CD14-positive monocyte (primary cell): Measurements from ENCODE around the gene CD2BP2. TPM values are rescaled to one million over a fixed set of nuclear protein-coding genes. Genes with fewer than 3 reads are reported as not detected.
"Not testable (repeated sequence)": the region's sequence is repeated elsewhere in the genome, so short reads cannot be mapped to it uniquely, and the experiment has no call there.

Experiments
- DNase-seq, 3 donors: peaks; one replicate each; pipeline ENCODE4 v3.0.0-alpha.2; 2011 to 2022
- H2AFZ ChIP-seq: 2 replicates; pipeline ENCODE4 v1.6.0; 2012; ENCODE audit warnings: mild to moderate bottlenecking, low read depth, low read length, inconsistent platforms; ENCODE audit not compliant: insufficient read depth, poor library complexity, severe bottlenecking
- H3K27ac ChIP-seq, 2 donors: 1 replicate in 1 of 2; 2 replicates in 1 of 2; pipeline ENCODE4 v1.5.1; 2012 to 2013; ENCODE audit warnings: low read length in 2 of 2, control low read depth in 1 of 2, inconsistent platforms in 1 of 2, low read depth in 1 of 2, mild to moderate bottlenecking in 1 of 2
- H3K27me3 ChIP-seq, 2 donors: one replicate each; pipeline versions ENCODE4 v1.6.0 to v1.6.1; 2011 to 2013; ENCODE audit warnings: low read length in 2 of 2; ENCODE audit not compliant: control insufficient read depth in 2 of 2, insufficient read depth in 2 of 2
- H3K36me3 ChIP-seq, 2 donors: replicated peaks in 1 of 2; 1 replicate in 1 of 2; 2 replicates in 1 of 2; pipeline versions ENCODE4 v1.5.1 to v1.6.1; 2012 to 2013; ENCODE audit warnings: low read length in 2 of 2, control low read depth in 1 of 2, inconsistent platforms in 1 of 2, mild to moderate bottlenecking in 1 of 2; ENCODE audit not compliant: insufficient read depth in 2 of 2, control insufficient read depth in 1 of 2
- H3K4me1 ChIP-seq, 2 donors: 1 replicate in 1 of 2; 2 replicates in 1 of 2; pipeline versions ENCODE4 v1.5.1 to v1.6.1; 2012 to 2013; ENCODE audit warnings: low read length in 2 of 2, control low read depth in 1 of 2, inconsistent platforms in 1 of 2, mild to moderate bottlenecking in 1 of 2, moderate library complexity in 1 of 2; ENCODE audit not compliant: insufficient read depth in 2 of 2, control insufficient read depth in 1 of 2
- H3K4me2 ChIP-seq: replicated peaks from 2 replicates; pipeline ENCODE3; 2012; ENCODE audit warnings: low read length, moderate library complexity, mild to moderate bottlenecking; ENCODE audit not compliant: poor library complexity, severe bottlenecking; ENCODE audit errors: extremely low read depth
- H3K4me3 ChIP-seq, 3 experiments: fragments of 200-600 bp in 1 of 3; sonication (generic) in 1 of 3; replicated peaks in 1 of 3; 1 replicate in 2 of 3; 2 replicates in 1 of 3; pipeline ENCODE4 v1.5.1; 2011 to 2013; ENCODE audit warnings: low read length in 3 of 3, mild to moderate bottlenecking in 3 of 3, control low read depth in 2 of 3, low read depth in 2 of 3, inconsistent platforms in 1 of 3, moderate library complexity in 1 of 3
- H3K79me2 ChIP-seq: 2 replicates; pipeline ENCODE4 v1.6.0; 2012; ENCODE audit warnings: mild to moderate bottlenecking, control low read depth, inconsistent platforms, low read length, moderate library complexity; ENCODE audit not compliant: insufficient read depth
- H3K9ac ChIP-seq: 2 replicates; pipeline ENCODE4 v1.6.0; 2017; ENCODE audit warnings: low read length, mild to moderate bottlenecking; ENCODE audit not compliant: insufficient read depth, poor library complexity, severe bottlenecking
- H3K9me3 ChIP-seq, 2 donors: replicated peaks in 1 of 2; 1 replicate in 1 of 2; 2 replicates in 1 of 2; pipeline versions ENCODE4 v1.5.1 to v1.6.1; 2012 to 2013; ENCODE audit warnings: low read length in 2 of 2, control low read depth in 1 of 2; ENCODE audit not compliant: control insufficient read depth in 1 of 2, insufficient read depth in 1 of 2
- H4K20me1 ChIP-seq: 2 replicates; pipeline ENCODE4 v1.6.0; 2012; ENCODE audit warnings: mild to moderate bottlenecking, low read length, control low read depth, moderate library complexity; ENCODE audit not compliant: insufficient read depth
- H3K27ac Mint-ChIP-seq, 7 donors: one replicate each; pipeline ENCODE4 v1.8.0; 2020; ENCODE audit warnings: mild to moderate bottlenecking in 7 of 7, mixed read lengths in 7 of 7, moderate library complexity in 6 of 7, inconsistent platforms in 2 of 7
- H3K27me3 Mint-ChIP-seq, 3 donors: one replicate each; pipeline ENCODE4 v1.8.0; 2021 to 2022; ENCODE audit warnings: low read depth in 3 of 3, mild to moderate bottlenecking in 3 of 3, mixed read lengths in 3 of 3, moderate library complexity in 3 of 3, inconsistent platforms in 1 of 3
- H3K36me3 Mint-ChIP-seq, 2 donors: one replicate each; pipeline ENCODE4 v1.8.0; 2020; ENCODE audit warnings: mixed read lengths in 2 of 2, inconsistent platforms in 1 of 2, mild to moderate bottlenecking in 1 of 2
- H3K4me1 Mint-ChIP-seq: one replicate; pipeline ENCODE4 v1.8.0; 2020; ENCODE audit warnings: mild to moderate bottlenecking, mixed read lengths
- H3K4me3 Mint-ChIP-seq, 2 donors: one replicate each; pipeline ENCODE4 v1.8.0; 2020; ENCODE audit warnings: mild to moderate bottlenecking in 2 of 2, mixed read lengths in 2 of 2, moderate library complexity in 1 of 2
- H3K9me3 Mint-ChIP-seq, 7 donors: one replicate each; pipeline ENCODE4 v1.8.0; 2020 to 2022; ENCODE audit warnings: mixed read lengths in 7 of 7, mild to moderate bottlenecking in 6 of 7, moderate library complexity in 6 of 7, inconsistent platforms in 2 of 7
- CTCF ChIP-seq: fragments of 200-600 bp; IDR thresholded peaks from one replicate; pipeline ENCODE4 v1.8.0; 2022; ENCODE audit warnings: antibody characterized with exemption, mild to moderate bottlenecking
- WGBS: methylation state at CpG from one replicate; pipeline ENCODE4 v1.1.5; 2013; ENCODE audit warnings: missing lambda C conversion rate; ENCODE audit not compliant: insufficient coverage; 5-methylcytosine and 5-hydroxymethylcytosine counted together
- intact Hi-C, 2 donors: fragments of 100-400 bp; cut with micrococcal nuclease; formaldehyde crosslinking; loops; one replicate each; pipeline versions ENCODE4 v1.15.0 to v1.15.1; 2023
- polyA plus RNA-seq, 3 donors: library from polyadenylated mRNA; depleted of rRNA in 1 of 3; unstranded in 2 of 3; stranded (reverse) in 1 of 3; fragments of 300-500 nt in 2 of 3; fragments of >200 nt in 1 of 3; fragmentation: Illumina TruSeq in 2 of 3; gene quantifications; 1 replicate in 2 of 3; 2 replicates in 1 of 3; pipeline ENCODE4 v1.2.3, GENCODE V29; 2012 to 2021

The CD2BP2 gene
- polyA plus RNA-seq, 3 donors: 23.9 to 31.8 (median 31.0) TPM

- Histone ChIP-seq H3K9me3 (no peaks in the 10 kb centered on the region), H2AFZ (no peak overlapping the region), H3K27me3 (no peaks in the 10 kb centered on the region), H3K79me2 (peaks cover 15% of the 10 kb centered on the region), H3K4me2 (no peak overlapping the region), H3K9ac (no peak overlapping the region), H3K27ac (no peak overlapping the region), H3K4me1 (no peaks in the 10 kb centered on the region), H4K20me1 (peaks cover 21% of the 10 kb centered on the region), H3K36me3 (peaks cover 28 to 34% of the 10 kb centered on the region in 2 donors), H3K4me3 (no peak overlapping the region)
- WGBS: 94% methylated on average over 8 of the region's 8 CpGs
- H3K9me3 Mint-ChIP-seq: no peaks in the 10 kb centered on the region
- H3K27me3 Mint-ChIP-seq: no peaks in the 10 kb centered on the region
- H3K27ac Mint-ChIP-seq: no peak overlapping the region
- H3K4me3 Mint-ChIP-seq: no peak overlapping the region
- no peak for DNase-seq
- H3K36me3 Mint-ChIP-seq: peaks cover 38% of the 10 kb centered on the region in 2 donors
- intact Hi-C loops: no loop called here
- no peak for TF ChIP-seq CTCF
- H3K4me1 Mint-ChIP-seq: peaks cover 8% of the 10 kb centered on the region
Observed at GRCh38 chr16:30348113-30348512, 7.0 kb downstream of the CD2BP2 start.

GRCh38 chr16:30346286-30346685 is 8.8 kb downstream of the CD2BP2 start:
- Mint-ChIP-seq H3K27me3 (no peaks in the 10 kb centered on the region), H3K4me1 (peaks cover 8% of the 10 kb centered on the region), H3K36me3 (peaks cover 20 to 22% of the 10 kb centered on the region in 2 donors), H3K27ac (no peak overlapping the region), H3K4me3 (no peak overlapping the region), H3K9me3 (no peaks in the 10 kb centered on the region)
- Histone ChIP-seq H3K79me2 (no peaks in the 10 kb centered on the region), H3K27ac (no peak overlapping the region), H4K20me1 (peaks cover 3% of the 10 kb centered on the region), H3K4me3 (no peak overlapping the region), H3K4me2 (no peak overlapping the region), H3K9me3 (no peaks in the 10 kb centered on the region), H3K9ac (no peak overlapping the region), H3K27me3 (no peaks in the 10 kb centered on the region), H3K36me3 (peaks cover 9 to 16% of the 10 kb centered on the region in 2 donors), H3K4me1 (no peaks in the 10 kb centered on the region), H2AFZ (no peak overlapping the region)
- intact Hi-C loops: no loop called here
- no peak for DNase-seq
- TF ChIP-seq CTCF: no peak
- WGBS: 100% methylated on average over 2 of the region's 3 CpGs

GRCh38 chr16:30343491-30343820 is 11.7 kb downstream of the CD2BP2 start:
- H3K27me3 ChIP-seq, intact Hi-C loops, H3K27ac ChIP-seq, H3K36me3 ChIP-seq, H3K4me2 ChIP-seq, H2AFZ ChIP-seq, H3K4me1 ChIP-seq, H3K4me3 ChIP-seq, H3K79me2 ChIP-seq, H4K20me1 ChIP-seq, H3K9ac ChIP-seq, H3K36me3 Mint-ChIP-seq, H3K9me3 ChIP-seq, H3K4me1 Mint-ChIP-seq, H3K27me3 Mint-ChIP-seq, H3K9me3 Mint-ChIP-seq, H3K4me3 Mint-ChIP-seq, DNase-seq, H3K27ac Mint-ChIP-seq: not testable (repeated sequence)
- 100% methylated on average over 1 of the region's 11 CpGs for WGBS
